WTC11 (cell line): Measurements from ENCODE around the gene PPARA.

ENCODE experiments used
- CBFB ChIP-seq: sonication (generic); formaldehyde crosslinking; IDR thresholded peaks from 2 replicates; pipeline ENCODE4 v1.8.1; 2022; ENCODE audit warnings: mild to moderate bottlenecking, low read depth, missing genetic modification reagents
- ELF4 ChIP-seq: sonication (generic); formaldehyde crosslinking; IDR thresholded peaks from 2 replicates; pipeline ENCODE4 v1.8.1; 2022; ENCODE audit warnings: low read depth, mild to moderate bottlenecking, moderate library complexity, missing genetic modification reagents
- ETV6 ChIP-seq: sonication (generic); formaldehyde crosslinking; IDR thresholded peaks from 2 replicates; pipeline ENCODE4 v1.8.1; 2022; ENCODE audit warnings: mild to moderate bottlenecking, missing genetic modification reagents
- SMAD4 ChIP-seq: sonication (generic); formaldehyde crosslinking; IDR thresholded peaks from 2 replicates; pipeline ENCODE4 v1.8.0; 2022; ENCODE audit warnings: mild to moderate bottlenecking, missing genetic modification reagents
- TF ChIP-seq, protein P1 (sequence below): sonication (generic); formaldehyde crosslinking; IDR thresholded peaks from 2 replicates; pipeline ENCODE4 v1.8.0; 2022; ENCODE audit warnings: mild to moderate bottlenecking, missing genetic modification reagents
- TF ChIP-seq, protein P2 (sequence below): sonication (generic); formaldehyde crosslinking; IDR thresholded peaks from 2 replicates; pipeline ENCODE4 v1.8.0; 2023; ENCODE audit warnings: missing genetic modification reagents, mild to moderate bottlenecking, borderline replicate concordance
- TF ChIP-seq, protein P3 (sequence below): fragments of 200-600 bp; IDR thresholded peaks from 2 replicates; pipeline ENCODE4 v1.8.0; 2022; ENCODE audit warnings: antibody characterized with exemption

DNA sequence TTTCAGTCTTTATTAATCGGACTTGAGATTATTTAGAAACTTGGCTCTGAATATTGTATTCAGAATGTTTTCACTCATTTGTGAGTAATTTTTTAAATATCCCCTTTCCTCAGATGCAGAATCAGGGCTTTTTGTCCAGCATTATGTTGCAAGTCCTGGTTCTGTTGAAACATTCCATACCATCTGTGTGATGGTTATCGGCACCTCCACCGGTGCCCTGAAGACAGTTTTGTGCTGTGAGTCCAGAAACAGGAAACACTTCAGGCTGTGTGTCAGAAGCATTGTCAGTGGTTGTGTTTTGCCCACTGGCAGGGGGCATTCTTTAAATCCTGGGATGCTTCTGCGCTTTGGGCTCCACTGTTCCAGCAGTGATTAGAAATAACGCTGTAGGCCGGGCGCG lies 79.4 kb downstream of the PPARA start:
- TF ChIP-seq, protein P1, sequence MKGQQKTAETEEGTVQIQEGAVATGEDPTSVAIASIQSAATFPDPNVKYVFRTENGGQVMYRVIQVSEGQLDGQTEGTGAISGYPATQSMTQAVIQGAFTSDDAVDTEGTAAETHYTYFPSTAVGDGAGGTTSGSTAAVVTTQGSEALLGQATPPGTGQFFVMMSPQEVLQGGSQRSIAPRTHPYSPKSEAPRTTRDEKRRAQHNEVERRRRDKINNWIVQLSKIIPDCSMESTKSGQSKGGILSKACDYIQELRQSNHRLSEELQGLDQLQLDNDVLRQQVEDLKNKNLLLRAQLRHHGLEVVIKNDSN (CRISPR knock-in tag) = no peak
- TF ChIP-seq, protein P2, sequence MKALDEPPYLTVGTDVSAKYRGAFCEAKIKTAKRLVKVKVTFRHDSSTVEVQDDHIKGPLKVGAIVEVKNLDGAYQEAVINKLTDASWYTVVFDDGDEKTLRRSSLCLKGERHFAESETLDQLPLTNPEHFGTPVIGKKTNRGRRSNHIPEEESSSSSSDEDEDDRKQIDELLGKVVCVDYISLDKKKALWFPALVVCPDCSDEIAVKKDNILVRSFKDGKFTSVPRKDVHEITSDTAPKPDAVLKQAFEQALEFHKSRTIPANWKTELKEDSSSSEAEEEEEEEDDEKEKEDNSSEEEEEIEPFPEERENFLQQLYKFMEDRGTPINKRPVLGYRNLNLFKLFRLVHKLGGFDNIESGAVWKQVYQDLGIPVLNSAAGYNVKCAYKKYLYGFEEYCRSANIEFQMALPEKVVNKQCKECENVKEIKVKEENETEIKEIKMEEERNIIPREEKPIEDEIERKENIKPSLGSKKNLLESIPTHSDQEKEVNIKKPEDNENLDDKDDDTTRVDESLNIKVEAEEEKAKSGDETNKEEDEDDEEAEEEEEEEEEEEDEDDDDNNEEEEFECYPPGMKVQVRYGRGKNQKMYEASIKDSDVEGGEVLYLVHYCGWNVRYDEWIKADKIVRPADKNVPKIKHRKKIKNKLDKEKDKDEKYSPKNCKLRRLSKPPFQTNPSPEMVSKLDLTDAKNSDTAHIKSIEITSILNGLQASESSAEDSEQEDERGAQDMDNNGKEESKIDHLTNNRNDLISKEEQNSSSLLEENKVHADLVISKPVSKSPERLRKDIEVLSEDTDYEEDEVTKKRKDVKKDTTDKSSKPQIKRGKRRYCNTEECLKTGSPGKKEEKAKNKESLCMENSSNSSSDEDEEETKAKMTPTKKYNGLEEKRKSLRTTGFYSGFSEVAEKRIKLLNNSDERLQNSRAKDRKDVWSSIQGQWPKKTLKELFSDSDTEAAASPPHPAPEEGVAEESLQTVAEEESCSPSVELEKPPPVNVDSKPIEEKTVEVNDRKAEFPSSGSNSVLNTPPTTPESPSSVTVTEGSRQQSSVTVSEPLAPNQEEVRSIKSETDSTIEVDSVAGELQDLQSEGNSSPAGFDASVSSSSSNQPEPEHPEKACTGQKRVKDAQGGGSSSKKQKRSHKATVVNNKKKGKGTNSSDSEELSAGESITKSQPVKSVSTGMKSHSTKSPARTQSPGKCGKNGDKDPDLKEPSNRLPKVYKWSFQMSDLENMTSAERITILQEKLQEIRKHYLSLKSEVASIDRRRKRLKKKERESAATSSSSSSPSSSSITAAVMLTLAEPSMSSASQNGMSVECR (CRISPR knock-in tag) = no peak
- TF ChIP-seq ETV6 (CRISPR knock-in tag) = no peak
- TF ChIP-seq ELF4 (CRISPR knock-in tag) = no peak
- TF ChIP-seq, protein P3, sequence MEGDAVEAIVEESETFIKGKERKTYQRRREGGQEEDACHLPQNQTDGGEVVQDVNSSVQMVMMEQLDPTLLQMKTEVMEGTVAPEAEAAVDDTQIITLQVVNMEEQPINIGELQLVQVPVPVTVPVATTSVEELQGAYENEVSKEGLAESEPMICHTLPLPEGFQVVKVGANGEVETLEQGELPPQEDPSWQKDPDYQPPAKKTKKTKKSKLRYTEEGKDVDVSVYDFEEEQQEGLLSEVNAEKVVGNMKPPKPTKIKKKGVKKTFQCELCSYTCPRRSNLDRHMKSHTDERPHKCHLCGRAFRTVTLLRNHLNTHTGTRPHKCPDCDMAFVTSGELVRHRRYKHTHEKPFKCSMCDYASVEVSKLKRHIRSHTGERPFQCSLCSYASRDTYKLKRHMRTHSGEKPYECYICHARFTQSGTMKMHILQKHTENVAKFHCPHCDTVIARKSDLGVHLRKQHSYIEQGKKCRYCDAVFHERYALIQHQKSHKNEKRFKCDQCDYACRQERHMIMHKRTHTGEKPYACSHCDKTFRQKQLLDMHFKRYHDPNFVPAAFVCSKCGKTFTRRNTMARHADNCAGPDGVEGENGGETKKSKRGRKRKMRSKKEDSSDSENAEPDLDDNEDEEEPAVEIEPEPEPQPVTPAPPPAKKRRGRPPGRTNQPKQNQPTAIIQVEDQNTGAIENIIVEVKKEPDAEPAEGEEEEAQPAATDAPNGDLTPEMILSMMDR = no peak
- TF ChIP-seq SMAD4 (CRISPR knock-in tag) = no peak
- TF ChIP-seq CBFB (CRISPR knock-in tag) = no peak
